Measurements from ENCODE around the gene AAK1. TPM values are rescaled to one million over a fixed set of nuclear protein-coding genes. Genes with fewer than 3 reads are reported as not detected.

The AAK1 gene
- total RNA-seq, 2 donors from 2014 or later: 44.6 to 60.0 TPM

DNA sequence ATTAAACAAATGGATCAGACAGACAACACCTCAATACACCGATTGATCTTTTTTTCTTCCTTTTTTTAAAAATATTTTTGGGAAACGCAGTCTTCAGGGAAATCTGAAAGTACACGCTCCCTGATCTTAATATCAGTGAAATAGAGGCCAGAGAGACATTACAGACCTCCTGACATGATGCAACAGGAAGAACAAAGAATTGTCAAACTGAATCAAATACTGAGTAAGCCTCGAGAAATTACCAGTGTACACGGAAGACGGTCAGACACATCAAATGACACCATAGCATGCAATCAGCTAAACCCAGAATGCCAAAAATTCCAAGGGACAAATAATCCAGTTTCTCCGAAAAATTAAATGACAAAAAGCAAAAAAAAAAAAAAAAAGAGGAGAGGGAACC is 126.1 kb downstream of the AAK1 start:
- TF ChIP-seq, protein P1, sequence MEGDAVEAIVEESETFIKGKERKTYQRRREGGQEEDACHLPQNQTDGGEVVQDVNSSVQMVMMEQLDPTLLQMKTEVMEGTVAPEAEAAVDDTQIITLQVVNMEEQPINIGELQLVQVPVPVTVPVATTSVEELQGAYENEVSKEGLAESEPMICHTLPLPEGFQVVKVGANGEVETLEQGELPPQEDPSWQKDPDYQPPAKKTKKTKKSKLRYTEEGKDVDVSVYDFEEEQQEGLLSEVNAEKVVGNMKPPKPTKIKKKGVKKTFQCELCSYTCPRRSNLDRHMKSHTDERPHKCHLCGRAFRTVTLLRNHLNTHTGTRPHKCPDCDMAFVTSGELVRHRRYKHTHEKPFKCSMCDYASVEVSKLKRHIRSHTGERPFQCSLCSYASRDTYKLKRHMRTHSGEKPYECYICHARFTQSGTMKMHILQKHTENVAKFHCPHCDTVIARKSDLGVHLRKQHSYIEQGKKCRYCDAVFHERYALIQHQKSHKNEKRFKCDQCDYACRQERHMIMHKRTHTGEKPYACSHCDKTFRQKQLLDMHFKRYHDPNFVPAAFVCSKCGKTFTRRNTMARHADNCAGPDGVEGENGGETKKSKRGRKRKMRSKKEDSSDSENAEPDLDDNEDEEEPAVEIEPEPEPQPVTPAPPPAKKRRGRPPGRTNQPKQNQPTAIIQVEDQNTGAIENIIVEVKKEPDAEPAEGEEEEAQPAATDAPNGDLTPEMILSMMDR (IDR thresholded peaks at IDR 0.05): no peak
- TF ChIP-seq POLR2A (IDR thresholded peaks at IDR 0.05): no peak
- Histone ChIP-seq H3K4me3 (no peak overlapping the region), H3K36me3 (replicated peaks in 1 of 2; ENCODE audit: insufficient read depth in 1 of 2, low read depth in 2 of 2) (peaks cover 0 to 36% of the 10 kb centered on the region in 2 donors), H3K27me3 (no peaks in the 10 kb centered on the region), H3K27ac (no peak overlapping the region), H3K9me3 (no peaks in the 10 kb centered on the region), H3K4me1 (no peaks in the 10 kb centered on the region)
- DNase-seq: no peak
- ATAC-seq: no peak
- WGBS, 2 donors: 83 to 93% methylated on average over 7 of the region's 7 CpGs
- intact Hi-C loops (cut with DNase I): no loop called here

DNA sequence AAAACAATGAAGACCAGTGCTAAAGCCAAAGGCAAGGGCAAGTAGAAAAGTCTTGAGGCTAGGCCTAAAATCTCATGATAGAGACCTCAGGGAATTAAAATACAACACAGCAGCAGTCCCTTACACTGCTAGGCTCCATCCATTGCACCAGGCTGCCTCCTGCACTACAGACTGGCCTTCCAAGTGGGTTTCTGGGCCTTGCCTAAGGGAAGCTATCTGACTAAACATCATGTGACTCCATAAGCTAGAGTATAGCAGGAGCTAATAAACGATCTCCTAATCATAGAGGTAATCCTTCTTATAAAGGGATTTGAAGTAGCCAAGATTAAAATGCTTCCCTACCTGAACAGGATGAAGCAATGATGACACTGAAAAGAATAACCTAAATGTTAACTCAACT is 128.7 kb downstream of the AAK1 start:
- intact Hi-C loops (cut with DNase I): no loop called here
- TF ChIP-seq, protein P1 (IDR thresholded peaks at IDR 0.05): no peak
- TF ChIP-seq POLR2A (IDR thresholded peaks at IDR 0.05): no peak
- no peak for ATAC-seq
- DNase-seq: no peak
- peaks cover 0 to 27% of the 10 kb centered on the region in 2 donors for H3K36me3 ChIP-seq (replicated peaks in 1 of 2; ENCODE audit: insufficient read depth in 1 of 2, low read depth in 2 of 2)
- H3K27ac ChIP-seq: no peak overlapping the region
- no peaks in the 10 kb centered on the region for H3K27me3 ChIP-seq
- H3K4me3 ChIP-seq: no peak overlapping the region
- 54 to 60% methylated on average over 1 of the region's 1 CpG for WGBS, 2 donors
- no peaks in the 10 kb centered on the region for H3K4me1 ChIP-seq
- H3K9me3 ChIP-seq: no peaks in the 10 kb centered on the region

DNA sequence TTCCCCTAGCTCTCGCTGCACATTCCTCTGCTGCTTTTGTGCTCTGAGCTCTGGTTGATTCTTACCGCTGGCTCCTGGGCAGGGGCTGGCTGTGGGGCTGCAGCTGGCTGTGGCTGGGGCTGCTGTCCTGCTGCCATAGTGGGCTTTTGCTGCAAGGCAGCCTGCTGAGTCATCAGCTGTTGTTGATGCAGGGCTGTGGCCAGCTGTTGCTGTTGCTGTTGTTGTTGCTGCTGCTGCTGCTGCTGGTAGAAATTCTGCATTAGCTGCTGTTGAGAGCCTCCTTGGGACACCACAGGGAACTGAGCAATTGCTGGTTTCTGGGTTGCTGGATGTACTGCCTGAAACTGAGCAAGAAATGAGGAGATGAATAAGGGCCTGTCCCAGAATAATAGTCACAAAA is 129.1 kb downstream of the AAK1 start:
- Histone ChIP-seq H3K27ac (no peak overlapping the region), H3K4me3 (no peak overlapping the region), H3K36me3 (replicated peaks in 1 of 2; ENCODE audit: insufficient read depth in 1 of 2, low read depth in 2 of 2) (peaks cover 0 to 26% of the 10 kb centered on the region in 2 donors), H3K9me3 (no peaks in the 10 kb centered on the region), H3K4me1 (no peaks in the 10 kb centered on the region), H3K27me3 (no peaks in the 10 kb centered on the region)
- WGBS, 2 donors: 81 to 89% methylated on average over 2 of the region's 2 CpGs
- no peak for TF ChIP-seq POLR2A (IDR thresholded peaks at IDR 0.05)
- TF ChIP-seq, protein P1 (IDR thresholded peaks at IDR 0.05): no peak
- ATAC-seq (no peak), DNase-seq (peak in 3 of 4 donors; percentile 22 to 39 (median 30))
- intact Hi-C loops (cut with DNase I): no loop called here

DNA sequence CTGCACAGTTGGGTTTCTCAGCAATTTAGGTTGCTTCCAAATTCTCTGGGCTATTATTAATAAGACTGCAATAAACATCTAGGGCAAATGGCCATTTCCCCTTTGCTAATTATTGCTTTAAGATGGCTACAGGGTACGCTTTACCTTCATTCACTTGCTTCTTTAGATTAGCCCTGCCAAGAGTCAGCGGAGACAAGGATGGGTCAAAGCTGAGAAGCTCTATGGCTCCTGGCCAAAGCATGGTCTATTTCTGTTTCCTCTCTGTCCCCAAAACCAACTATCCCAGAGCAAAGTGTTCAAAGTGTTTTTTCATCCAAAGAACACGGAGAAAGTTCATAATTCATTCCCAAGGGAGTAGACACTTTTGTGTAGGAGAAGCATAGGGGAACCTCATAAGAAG is 131.1 kb downstream of the AAK1 start:
- Histone ChIP-seq H3K36me3 (replicated peaks in 1 of 2; ENCODE audit: insufficient read depth in 1 of 2, low read depth in 2 of 2) (peaks cover 10 to 18% of the 10 kb centered on the region in 2 donors), H3K4me3 (no peak overlapping the region)
- no peak for DNase-seq

DNA sequence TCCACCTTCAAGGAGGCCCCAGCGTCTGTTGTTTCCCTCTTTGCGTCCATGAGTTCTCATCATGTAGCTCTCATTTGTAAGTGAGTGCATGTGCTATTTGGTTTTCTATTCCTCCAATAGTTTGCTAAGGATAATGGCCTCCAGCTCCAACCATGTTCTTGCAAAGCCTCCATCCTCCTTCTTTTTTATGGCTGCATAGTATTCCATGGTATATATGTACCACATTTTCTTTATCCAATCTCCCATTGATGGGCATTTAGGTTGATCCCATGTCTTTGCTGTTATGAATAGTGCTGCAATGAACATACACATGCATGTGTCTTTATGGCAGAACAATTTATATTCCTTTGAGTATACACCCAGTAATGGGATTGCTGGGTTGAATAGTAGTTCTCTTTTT is 133.3 kb downstream of the AAK1 start:
- Histone ChIP-seq H3K36me3 (replicated peaks in 1 of 2; ENCODE audit: insufficient read depth in 1 of 2, low read depth in 2 of 2) (peaks cover 10 to 27% of the 10 kb centered on the region in 2 donors), H3K4me3 (no peak overlapping the region), H3K27me3 (no peaks in the 10 kb centered on the region), H3K27ac (no peak overlapping the region), H3K9me3 (no peaks in the 10 kb centered on the region), H3K4me1 (no peaks in the 10 kb centered on the region)
- no peak for DNase-seq
- intact Hi-C loops (cut with DNase I): no loop called here
- 46 to 100% methylated on average over 2 of the region's 2 CpGs for WGBS, 2 donors
- TF ChIP-seq POLR2A (IDR thresholded peaks at IDR 0.05): no peak
- TF ChIP-seq, protein P1 (IDR thresholded peaks at IDR 0.05): no peak
- ATAC-seq: no peak

More for the DNA sequence above, 131.1 kb downstream of the AAK1 start:
- Histone ChIP-seq H3K27me3 (no peaks in the 10 kb centered on the region), H3K4me1 (no peaks in the 10 kb centered on the region), H3K27ac (no peak overlapping the region), H3K9me3 (no peaks in the 10 kb centered on the region)
- intact Hi-C loops (cut with DNase I): no loop called here
- 92 to 98% methylated on average over 3 of the region's 3 CpGs for WGBS, 2 donors
- ATAC-seq: no peak
- TF ChIP-seq, protein P1 (IDR thresholded peaks at IDR 0.05): no peak
- TF ChIP-seq POLR2A (IDR thresholded peaks at IDR 0.05): no peak

Data from body of pancreas (tissue), 4 donors.